Loucy (cell line): ENCODE data around the gene CCDC28A.

Experiments used
- H2AFZ ChIP-seq: fragments of 200-600 bp; sonication (generic); 2 replicates; pipeline ENCODE4 v1.6.0; 2016; ENCODE audit warnings: antibody characterized with exemption, mild to moderate bottlenecking, low read length, moderate library complexity
- H3F3A ChIP-seq: fragments of 200-600 bp; 2 replicates; pipeline ENCODE4 v1.6.0; 2016; ENCODE audit warnings: antibody characterized with exemption, low read depth, mild to moderate bottlenecking
- H3K27me3 ChIP-seq: fragments of 200-600 bp; sonication (generic); 2 replicates; pipeline ENCODE4 v1.6.1; 2014; ENCODE audit warnings: low read length, mild to moderate bottlenecking; ENCODE audit not compliant: insufficient read depth, poor library complexity, severe bottlenecking
- H3K36me3 ChIP-seq: fragments of 200-600 bp; sonication (generic); 2 replicates; pipeline ENCODE4 v1.6.1; 2016; ENCODE audit warnings: low read length; ENCODE audit not compliant: insufficient read depth
- H3K4me1 ChIP-seq: fragments of 200-600 bp; sonication (generic); 2 replicates; pipeline ENCODE4 v1.5.1; 2014; ENCODE audit warnings: low read length, mild to moderate bottlenecking; ENCODE audit not compliant: insufficient read depth, poor library complexity, severe bottlenecking
- H3K4me2 ChIP-seq: fragments of 200-600 bp; sonication (generic); 2 replicates; pipeline ENCODE4 v1.6.0; 2014; ENCODE audit warnings: antibody characterized with exemption, low read length, low read depth, mild to moderate bottlenecking; ENCODE audit not compliant: poor library complexity, severe bottlenecking
- H3K4me3 ChIP-seq: fragments of 200-600 bp; sonication (generic); 2 replicates; pipeline ENCODE4 v1.5.1; 2014; ENCODE audit warnings: low read length, mild to moderate bottlenecking, mixed read lengths; ENCODE audit not compliant: poor library complexity, severe bottlenecking
- H3K79me2 ChIP-seq: fragments of 200-600 bp; sonication (generic); 2 replicates; pipeline ENCODE4 v1.6.1; 2014; ENCODE audit warnings: low read length; ENCODE audit not compliant: insufficient read depth
- H3K9ac ChIP-seq: fragments of 200-600 bp; sonication (generic); 2 replicates; pipeline ENCODE4 v1.6.0; 2014; ENCODE audit warnings: mild to moderate bottlenecking, low read depth, low read length, moderate library complexity; ENCODE audit not compliant: poor library complexity, severe bottlenecking
- H3K9me2 ChIP-seq: fragments of 200-600 bp; sonication (generic); replicated peaks from 2 replicates; pipeline ENCODE4 v1.6.1; 2016; ENCODE audit warnings: low read depth, low read length, mixed read lengths
- H3K9me3 ChIP-seq: fragments of 200-600 bp; sonication (generic); 2 replicates; pipeline ENCODE4 v1.6.1; 2014; ENCODE audit warnings: mild to moderate bottlenecking, antibody characterized with exemption, low read length, low read depth; ENCODE audit not compliant: insufficient read depth
- H4K20me1 ChIP-seq: fragments of 200-600 bp; sonication (generic); 2 replicates; pipeline ENCODE4 v1.6.0; 2014; ENCODE audit warnings: antibody characterized with exemption, low read length, mild to moderate bottlenecking; ENCODE audit not compliant: insufficient read depth, poor library complexity, severe bottlenecking
- CTCF ChIP-seq: fragments of 200-600 bp; sonication (generic); conservative IDR thresholded peaks from 2 replicates; pipeline ENCODE4 v1.5.1; 2014; ENCODE audit warnings: mild to moderate bottlenecking, antibody characterized with exemption, low read length
- EZH2phosphoT487 ChIP-seq: fragments of 200-600 bp; IDR thresholded peaks from 2 replicates; pipeline ENCODE4 v1.6.1; 2018; ENCODE audit warnings: antibody characterized with exemption, mild to moderate bottlenecking, moderate library complexity, borderline replicate concordance

CCDC28A gene

DNA sequence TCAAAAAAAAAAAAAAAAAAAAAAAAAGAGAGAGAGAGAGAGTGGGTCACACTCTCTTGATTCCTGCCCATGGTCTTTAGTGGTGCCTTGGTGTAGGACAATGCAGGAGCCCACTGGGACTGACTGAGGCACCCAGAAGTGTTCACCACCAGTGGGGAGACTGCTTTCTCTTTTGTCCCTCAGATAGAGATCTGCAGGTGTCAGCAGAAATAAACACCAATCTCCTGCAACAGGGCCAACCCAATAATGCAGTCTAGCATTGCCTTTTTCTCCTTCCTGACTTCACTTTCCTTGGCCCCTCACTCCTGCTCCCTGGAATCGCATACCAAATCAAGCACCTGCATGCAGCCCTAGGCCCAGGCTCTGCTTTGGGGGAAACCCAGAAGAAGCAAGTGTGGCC, 39.0 kb upstream of the CCDC28A start:
- Histone ChIP-seq H3K4me2 (no peak overlapping the region), H3K4me3 (no peak overlapping the region), H4K20me1 (no peaks in the 10 kb centered on the region), H3K36me3 (no peaks in the 10 kb centered on the region), H2AFZ (no peak overlapping the region), H3K9me3 (no peaks in the 10 kb centered on the region), H3K27me3 (no peaks in the 10 kb centered on the region), H3K4me1 (no peaks in the 10 kb centered on the region), H3K79me2 (no peaks in the 10 kb centered on the region), H3F3A (no peaks in the 10 kb centered on the region), H3K9me2 (no peaks in the 10 kb centered on the region), H3K9ac (no peak overlapping the region)
- TF ChIP-seq EZH2phosphoT487 (no peak), CTCF (no peak)

DNA sequence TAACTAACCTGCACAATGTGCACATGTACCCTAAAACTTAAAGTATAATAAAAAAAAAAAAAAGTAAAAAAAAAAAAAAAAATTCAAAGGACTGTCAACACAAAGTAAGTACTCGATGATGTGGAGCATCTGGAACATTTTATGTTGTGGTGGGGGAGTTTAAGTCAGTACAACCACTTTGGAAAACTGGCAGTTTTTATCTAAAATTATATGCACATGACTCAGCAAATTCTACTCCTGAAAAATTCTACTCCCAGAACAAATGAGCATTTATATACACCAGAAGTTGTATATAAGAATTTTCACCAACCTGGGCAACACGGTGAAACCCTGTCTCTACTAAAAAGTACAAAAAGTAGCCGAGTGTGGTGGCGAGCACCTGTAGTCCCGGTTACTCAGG, 36.9 kb upstream of the CCDC28A start:
- Histone ChIP-seq H2AFZ (no peak overlapping the region), H3K27me3 (no peaks in the 10 kb centered on the region), H3F3A (no peaks in the 10 kb centered on the region), H3K4me1 (no peaks in the 10 kb centered on the region), H3K4me3 (no peak overlapping the region), H3K9ac (no peak overlapping the region), H3K79me2 (no peaks in the 10 kb centered on the region), H3K36me3 (no peaks in the 10 kb centered on the region), H3K9me3 (no peaks in the 10 kb centered on the region), H3K4me2 (no peak overlapping the region), H4K20me1 (no peaks in the 10 kb centered on the region), H3K9me2 (no peaks in the 10 kb centered on the region)
- no peak for TF ChIP-seq CTCF
- TF ChIP-seq EZH2phosphoT487, result no peak

- Histone ChIP-seq H3K4me3 (no peak overlapping the region), H3K27me3 (no peaks in the 10 kb centered on the region)
These were observed 21.6 kb upstream of the CCDC28A start for GRCh38 chr6:138752017-138752416.

More at GRCh38 chr6:138752017-138752416, 21.6 kb upstream of the CCDC28A start:
- Histone ChIP-seq H3K9me3 (no peaks in the 10 kb centered on the region), H3K36me3 (no peaks in the 10 kb centered on the region), H3F3A (no peaks in the 10 kb centered on the region), H2AFZ (no peak overlapping the region), H3K4me2 (no peak overlapping the region), H3K79me2 (no peaks in the 10 kb centered on the region), H3K9ac (no peak overlapping the region), H4K20me1 (no peaks in the 10 kb centered on the region), H3K4me1 (no peaks in the 10 kb centered on the region), H3K9me2 (no peaks in the 10 kb centered on the region)
- TF ChIP-seq CTCF (no peak), EZH2phosphoT487 (no peak)
